ENCODE results near the gene CDK15. TPM values are rescaled to one million over a fixed set of nuclear protein-coding genes. Genes with fewer than 3 reads are reported as not detected.

CDK15 gene
- polyA plus RNA-seq, 5 donors = 0.24 to 0.36 (median 0.30) TPM

GRCh38 chr2:201938156-201938775, 131.9 kb downstream of the CDK15 start:
- no peak for DNase-seq

DNA sequence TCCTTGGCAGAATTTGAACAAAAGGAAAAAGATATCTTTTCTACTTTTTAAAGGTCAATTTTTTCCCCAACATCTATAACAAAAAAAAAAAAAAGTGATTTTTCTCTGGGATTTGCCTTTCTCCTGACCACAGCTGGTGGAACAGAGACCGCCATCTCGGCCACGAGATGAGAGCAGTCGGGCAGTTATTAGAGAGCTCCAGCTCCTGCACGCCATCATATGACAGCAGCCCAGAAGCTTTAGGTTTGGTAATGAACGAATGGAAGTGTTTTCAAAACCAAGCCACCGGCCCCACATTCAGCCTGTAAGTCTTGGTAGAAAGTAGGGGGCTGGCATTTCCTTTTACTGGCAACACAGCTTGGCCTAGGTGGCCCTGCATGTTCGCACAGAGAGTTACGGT, 132.4 kb downstream of the CDK15 start:
- no peak for DNase-seq

DNA sequence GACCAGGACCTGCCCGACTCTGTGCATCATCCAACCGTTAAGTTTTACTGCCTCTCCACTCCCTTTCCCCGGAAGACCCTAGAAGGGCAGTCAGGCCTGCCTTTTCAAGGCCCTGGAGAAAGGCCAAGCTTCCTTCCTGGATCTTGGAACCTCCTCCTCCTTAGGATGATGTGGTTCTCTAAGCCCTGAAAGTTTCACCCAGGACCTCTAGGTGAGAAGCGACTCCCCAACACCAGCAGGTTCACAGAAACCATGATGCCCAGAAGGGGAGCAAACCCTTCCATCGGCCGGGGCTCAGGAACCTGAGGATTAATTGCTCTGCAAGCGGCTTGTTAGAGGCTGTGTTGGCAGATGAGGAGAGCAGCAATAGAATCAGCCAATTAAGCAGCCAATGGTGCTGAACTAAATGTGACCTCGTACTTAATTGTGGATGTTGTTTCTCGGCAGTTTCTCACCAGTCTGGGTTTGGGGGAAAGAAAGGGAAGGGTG, 133.2 kb downstream of the CDK15 start:
- DNase-seq = peak; percentile 17 to 31

- no peak for DNase-seq
Measured at GRCh38 chr2:201942531-201942930, 136.2 kb downstream of the CDK15 start.

Other genes with a start within 250 kb of the CDK15 start
- gene TMEM237, start 163.0 kb upstream of the CDK15 start, polyA plus RNA-seq (ENCODE audit: insufficient read depth in 1 of 5, insufficient read length in 5 of 5, low replicate concordance in 1 of 5) = 10 to 100 TPM; 48.8 to 65.7 (median 59.9) TPM
- under 1 TPM; 0.10 to 0.23 (median 0.15) TPM for gene MPP4, start 107.9 kb upstream of the CDK15 start, polyA plus RNA-seq (ENCODE audit: insufficient read depth in 1 of 5, insufficient read length in 5 of 5, low replicate concordance in 1 of 5)
- 10 to 100 TPM; 17.6 to 30.0 (median 26.5) TPM for gene ALS2, start 25.6 kb upstream of the CDK15 start, polyA plus RNA-seq (ENCODE audit: insufficient read depth in 1 of 5, insufficient read length in 5 of 5, low replicate concordance in 1 of 5)
- gene FZD7, start 227.3 kb downstream of the CDK15 start, polyA plus RNA-seq (ENCODE audit: insufficient read depth in 1 of 5, insufficient read length in 5 of 5, low replicate concordance in 1 of 5) = 10 to 100 TPM; 32.4 to 45.1 (median 35.7) TPM